GM12873 (cell line): ENCODE data around the gene PTCH1.

Experiments used
- CTCF ChIP-seq: IDR thresholded peaks from 2 replicates; pipeline ENCODE4 v1.5.1; 2012; ENCODE audit warnings: low read depth, mild to moderate bottlenecking, moderate library complexity, low read length, control low read depth; ENCODE audit not compliant: insufficient read depth; ENCODE audit errors: missing control alignments

PTCH1 gene

GRCh38 chr9:95444160-95444559, 72.6 kb downstream of the PTCH1 start:
- no peak for TF ChIP-seq CTCF

GRCh38 chr9:95443301-95443700, 73.5 kb downstream of the PTCH1 start:
- TF ChIP-seq CTCF = no peak

- no peak for TF ChIP-seq CTCF
Measured at GRCh38 chr9:95441081-95441480, 75.7 kb downstream of the PTCH1 start.

GRCh38 chr9:95440447-95440846, 76.3 kb downstream of the PTCH1 start:
- no peak for TF ChIP-seq CTCF

GRCh38 chr9:95438561-95439357, 78.0 kb downstream of the PTCH1 start:
- no peak for TF ChIP-seq CTCF

GRCh38 chr9:95437559-95437958, 79.2 kb downstream of the PTCH1 start:
- TF ChIP-seq CTCF = no peak

GRCh38 chr9:95436416-95436815, 80.4 kb downstream of the PTCH1 start:
- TF ChIP-seq CTCF = no peak
